Stromal cell of bone marrow (primary cell): ENCODE measurements around the gene FREM1.

Experiments
- DNase-seq: peaks from one replicate; pipeline ENCODE4 v3.0.0-alpha.2; 2012; ENCODE audit warnings: low read depth

Gene FREM1

DNA sequence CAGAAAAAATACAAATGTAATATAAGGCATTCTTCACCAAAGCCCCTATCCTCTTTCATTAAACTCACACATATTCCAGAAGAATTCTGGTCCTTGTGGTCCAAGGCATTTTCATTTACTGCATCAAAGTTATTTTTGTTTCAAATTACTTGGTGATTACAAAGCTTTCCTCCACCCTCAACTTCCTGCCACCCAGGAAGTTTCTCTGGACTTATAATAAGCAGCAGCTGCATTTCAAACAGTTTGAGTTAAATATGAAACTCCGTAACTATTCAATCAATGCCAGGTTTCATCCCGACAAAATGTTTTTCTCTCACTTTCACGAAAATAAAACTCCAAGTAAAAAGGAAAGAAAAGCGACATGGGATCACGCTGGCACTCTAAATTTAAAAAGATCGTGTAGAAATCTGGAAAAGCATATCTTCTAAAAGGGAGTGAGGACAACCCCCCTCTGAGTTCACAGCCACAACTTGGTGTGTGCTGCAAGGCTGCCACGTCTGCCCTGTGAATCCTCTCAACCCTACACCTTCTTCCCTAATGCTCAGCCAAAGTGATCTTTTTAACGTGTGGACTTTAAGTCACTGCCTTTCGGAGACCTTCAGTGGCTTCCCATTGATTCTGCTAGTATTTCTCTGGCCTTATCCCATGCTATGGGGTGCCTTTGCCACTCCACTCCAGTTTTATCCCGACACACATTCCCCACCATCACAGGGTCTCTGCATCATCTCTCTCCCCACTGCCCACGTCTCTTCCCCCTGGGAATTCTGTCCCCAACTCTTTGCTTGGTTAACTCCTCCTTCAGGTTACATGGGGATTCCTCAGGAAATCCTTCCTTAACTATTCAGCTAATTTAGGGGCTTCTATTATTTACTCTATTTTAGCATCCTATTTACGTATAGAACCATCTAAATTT, 96.6 kb downstream of the FREM1 start:
- DNase-seq: no peak

GRCh38 chr9:14812806-14813205, 97.4 kb downstream of the FREM1 start:
- DNase-seq: no peak

DNA sequence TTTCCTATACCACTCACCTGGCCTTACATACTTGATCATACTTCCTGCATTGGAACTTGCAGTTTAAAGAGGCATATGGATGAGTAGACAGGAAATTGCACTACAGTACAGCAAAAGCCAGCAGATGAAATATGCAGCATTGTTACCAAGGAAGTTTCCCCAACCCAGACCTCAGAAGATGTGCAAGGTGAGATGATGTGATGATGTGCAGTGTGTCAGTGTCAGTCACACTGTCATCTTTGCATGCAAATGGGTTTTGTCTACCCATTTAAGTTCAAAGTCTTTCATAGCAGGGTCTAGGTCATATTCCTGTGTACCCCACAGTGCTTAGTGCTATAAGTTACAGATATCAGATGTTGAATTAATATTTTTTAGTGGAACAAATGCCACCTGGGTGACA, 98.4 kb downstream of the FREM1 start:
- DNase-seq: no peak

DNA sequence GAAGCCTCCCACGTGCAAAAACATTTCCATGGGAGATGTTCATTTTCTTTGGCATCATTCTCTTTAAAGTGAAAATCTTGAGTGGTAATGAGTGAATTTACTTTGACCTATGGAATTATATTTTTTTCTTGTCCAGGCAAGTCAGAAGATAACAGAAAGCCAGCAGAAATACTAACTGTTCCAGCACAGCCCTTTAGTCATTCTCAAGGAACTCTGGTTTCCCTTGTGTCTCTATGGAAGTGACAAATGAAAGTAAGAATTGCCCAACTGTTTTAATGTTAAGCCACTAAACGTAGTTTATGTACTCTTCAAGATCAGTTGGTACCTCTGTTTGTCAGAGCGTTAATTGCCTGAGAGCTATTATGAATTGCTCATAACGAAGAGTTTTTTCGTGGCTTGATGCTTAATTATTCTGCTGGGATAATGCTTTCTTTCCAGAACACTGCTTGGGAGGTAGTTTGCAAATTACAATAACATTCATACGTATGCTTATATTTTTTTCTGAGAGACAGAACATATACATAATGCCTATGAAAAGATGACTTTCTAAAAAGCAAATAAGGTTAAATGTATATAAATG, 103.2 kb downstream of the FREM1 start:
- no peak for DNase-seq

DNA sequence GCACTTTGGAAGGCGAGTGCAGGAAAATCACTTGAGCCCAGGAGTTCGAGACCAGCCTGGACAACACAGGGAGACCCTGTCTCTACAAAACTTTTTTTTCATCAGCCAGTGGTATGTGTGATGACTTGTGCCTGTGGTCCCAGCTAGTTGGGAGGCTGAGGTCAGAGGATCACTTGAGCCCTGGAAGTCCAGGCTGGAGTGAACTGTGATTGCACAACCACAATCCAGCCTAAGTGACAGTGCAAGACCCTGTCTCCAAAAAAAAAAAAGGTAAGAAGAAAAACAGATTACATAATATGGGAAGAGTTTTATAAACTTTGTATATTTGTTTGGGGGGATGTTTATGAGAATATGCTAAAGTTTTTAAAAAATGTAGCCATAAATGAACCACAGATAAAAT, 111.2 kb downstream of the FREM1 start:
- DNase-seq: no peak

GRCh38 chr9:14797435-14797834, 112.8 kb downstream of the FREM1 start:
- DNase-seq: no peak

DNA sequence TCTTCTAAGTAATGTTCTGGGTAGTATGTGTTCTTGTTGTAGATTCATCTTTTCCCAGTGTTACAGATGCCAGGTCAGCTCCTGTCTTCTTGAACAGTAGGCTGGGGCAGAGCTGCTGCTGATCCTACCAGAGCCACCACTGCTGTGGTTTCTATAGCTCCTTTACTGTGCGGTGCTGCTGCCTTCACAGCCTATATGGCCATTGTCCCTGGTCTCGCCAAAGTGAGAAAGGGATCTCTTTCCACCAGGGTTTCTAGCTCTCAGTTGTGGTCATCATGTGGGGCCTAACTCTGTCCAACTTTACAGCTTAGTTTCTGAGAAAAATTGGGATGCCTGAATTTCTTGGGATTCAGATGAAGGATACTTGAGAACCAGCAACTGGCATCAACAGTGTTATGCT, 116.8 kb downstream of the FREM1 start:
- no peak for DNase-seq

DNA sequence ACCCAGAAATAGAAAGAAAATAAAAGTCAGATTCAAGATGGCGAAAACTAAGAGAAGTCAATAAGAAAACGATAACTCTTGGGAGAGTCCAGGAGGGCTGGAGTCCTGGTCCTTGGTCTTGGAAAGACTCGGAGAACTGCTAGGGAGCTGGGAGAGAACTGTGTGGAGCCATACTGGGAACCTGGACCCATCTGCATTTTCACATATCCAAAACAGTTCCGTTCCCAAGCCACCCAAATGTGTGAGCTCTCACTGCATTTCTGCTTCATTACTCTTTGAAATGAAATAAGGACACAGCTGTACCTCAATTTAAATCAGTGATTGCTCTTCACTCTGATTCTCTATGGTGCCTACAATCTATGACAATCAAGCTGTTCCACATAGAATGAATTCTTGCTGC, 119.6 kb downstream of the FREM1 start:
- no peak for DNase-seq

GRCh38 chr9:14788846-14789245, 121.4 kb downstream of the FREM1 start:
- DNase-seq: no peak

- no peak for DNase-seq
Measured at GRCh38 chr9:14783358-14783757, 126.9 kb downstream of the FREM1 start.

GRCh38 chr9:14782286-14783051, 127.8 kb downstream of the FREM1 start:
- no peak for DNase-seq

- DNase-seq: no peak
Measured at GRCh38 chr9:14780693-14781092, 129.5 kb downstream of the FREM1 start.

- no peak for DNase-seq
Measured at GRCh38 chr9:14780251-14780650, 130.0 kb downstream of the FREM1 start.

GRCh38 chr9:14779566-14780022, 130.6 kb downstream of the FREM1 start:
- peak; percentile 6 for DNase-seq

DNA sequence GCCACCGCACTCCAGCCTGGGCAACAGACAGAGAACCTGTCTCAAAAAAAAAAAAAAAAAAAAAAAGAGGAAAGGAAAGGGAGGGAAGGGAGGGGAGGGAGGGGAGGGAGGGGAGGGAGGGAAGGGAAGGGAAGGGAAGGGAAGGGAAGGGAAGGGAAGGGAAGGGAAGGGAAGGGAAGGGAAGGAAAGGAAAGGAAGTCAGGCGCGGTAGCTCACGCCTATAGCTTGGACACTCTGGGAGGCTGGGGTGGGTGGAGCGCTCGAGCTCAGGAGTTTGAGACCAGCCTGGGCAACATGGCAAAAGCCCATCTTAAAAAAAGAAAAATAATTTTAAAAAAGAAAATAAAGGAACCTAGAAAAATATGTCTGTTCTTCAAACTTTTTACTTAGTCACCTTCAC, 131.7 kb downstream of the FREM1 start:
- no peak for DNase-seq

DNA sequence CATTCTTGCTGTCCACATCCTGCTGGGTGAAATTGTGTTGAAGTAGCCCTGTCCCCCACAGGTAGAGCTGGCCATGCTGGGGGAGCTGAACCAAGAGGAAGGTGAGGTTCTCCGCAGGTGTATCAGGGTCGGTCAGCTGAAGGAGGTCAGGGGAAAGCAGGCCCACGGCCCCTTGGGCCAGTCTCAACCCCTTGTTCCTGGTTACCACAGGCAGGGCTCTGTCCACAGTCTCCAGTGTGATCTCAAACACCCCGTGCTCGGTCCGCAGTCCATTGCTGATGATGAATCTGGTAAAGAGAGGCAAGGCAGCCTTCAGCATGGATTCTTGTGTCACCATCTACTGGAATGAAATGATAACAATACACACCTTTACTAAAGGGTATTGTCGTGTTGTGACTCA, 134.3 kb downstream of the FREM1 start:
- no peak for DNase-seq

DNA sequence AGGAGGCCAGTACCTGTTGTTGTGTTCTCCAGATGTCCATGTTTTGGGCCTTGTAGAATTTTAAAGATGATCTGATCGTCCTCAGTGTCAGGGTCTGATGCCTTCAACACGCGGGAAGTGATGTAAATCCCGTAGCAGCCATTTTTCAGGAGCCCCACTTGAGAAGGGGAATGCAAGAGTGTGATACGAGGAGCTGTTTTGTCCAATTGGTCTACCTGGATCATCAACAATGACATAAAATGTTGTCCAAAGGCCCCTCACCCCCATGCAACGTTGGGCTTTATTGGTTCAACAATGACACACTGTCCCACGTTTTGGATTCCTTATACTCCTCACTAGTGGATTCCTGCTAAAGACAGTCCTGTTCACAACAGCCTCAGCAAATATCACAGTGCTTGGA, 139.6 kb downstream of the FREM1 start:
- DNase-seq: no peak

DNA sequence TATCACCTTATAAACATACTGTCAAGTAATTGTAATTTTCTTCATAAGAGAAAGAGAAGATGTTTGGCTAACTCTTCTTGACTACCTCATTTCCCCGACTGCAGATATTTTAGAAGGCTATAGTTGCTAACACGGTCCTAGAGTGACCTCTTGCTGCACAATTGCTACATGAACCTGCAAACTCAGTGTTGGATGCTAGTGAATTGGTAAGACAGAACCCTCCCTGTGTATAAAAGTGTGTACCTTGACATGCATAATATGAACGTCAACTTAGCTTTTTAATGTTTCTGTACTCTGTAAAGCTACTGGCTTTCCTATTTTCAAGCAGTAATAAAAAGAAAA, 141.0 kb downstream of the FREM1 start:
- DNase-seq: no peak

DNA sequence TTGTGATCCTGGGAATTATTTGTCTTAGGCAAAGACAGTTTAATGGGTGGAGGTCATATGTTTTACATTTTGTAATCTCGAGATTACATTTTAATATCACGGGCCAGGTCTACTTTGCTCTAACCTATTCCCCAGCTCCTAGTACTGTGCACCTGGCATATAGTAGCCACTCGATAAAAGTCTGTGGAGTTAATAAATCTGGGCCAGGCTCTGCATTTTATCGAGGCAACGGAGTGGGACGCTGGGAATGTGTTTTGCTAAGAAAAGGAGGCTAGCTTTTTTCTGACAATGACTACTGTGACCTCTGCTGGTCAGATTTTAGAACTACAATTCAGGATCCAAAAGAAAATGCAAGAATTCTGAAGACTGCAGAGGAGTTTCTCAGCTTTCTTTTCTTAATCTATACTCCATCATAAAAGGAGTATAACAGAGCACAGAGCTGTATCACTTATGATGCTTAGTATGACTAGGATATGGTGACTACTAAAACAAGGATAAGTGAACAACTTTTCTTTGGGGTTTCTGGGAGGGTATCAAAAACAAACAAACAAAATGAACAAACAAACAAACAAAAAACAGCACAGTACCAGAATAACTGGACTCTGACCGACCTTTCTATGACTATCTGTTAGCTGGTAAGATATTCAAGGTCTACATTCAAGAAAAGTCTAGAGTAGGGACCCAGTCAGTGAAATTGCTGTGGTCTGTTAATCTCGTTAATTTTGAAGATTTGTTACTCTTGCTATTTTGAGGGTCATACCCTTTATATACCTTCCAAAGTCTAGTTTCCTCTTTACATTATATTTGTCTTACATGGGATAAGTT, 141.6 kb downstream of the FREM1 start:
- peak; percentile 38 for DNase-seq

DNA sequence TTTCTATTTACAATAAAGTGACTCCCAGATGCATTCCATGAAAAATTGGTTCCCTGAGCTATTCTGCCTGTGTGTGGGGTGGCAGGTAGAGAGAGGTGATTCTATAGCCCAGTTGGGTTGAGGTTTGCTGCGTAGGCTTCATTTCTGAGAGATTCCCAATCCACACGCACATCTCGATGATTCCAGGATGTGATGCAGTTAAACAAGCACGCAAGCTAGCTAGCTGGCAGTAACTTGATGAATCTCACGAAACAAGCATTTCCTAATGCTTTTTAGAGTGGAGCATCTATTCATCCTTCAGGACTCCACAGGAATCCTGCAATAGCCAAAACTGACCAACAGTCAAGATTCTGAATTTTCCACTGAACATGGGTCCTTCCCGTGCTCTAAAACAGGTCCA, 143.9 kb downstream of the FREM1 start:
- DNase-seq: peak; percentile 15

DNA sequence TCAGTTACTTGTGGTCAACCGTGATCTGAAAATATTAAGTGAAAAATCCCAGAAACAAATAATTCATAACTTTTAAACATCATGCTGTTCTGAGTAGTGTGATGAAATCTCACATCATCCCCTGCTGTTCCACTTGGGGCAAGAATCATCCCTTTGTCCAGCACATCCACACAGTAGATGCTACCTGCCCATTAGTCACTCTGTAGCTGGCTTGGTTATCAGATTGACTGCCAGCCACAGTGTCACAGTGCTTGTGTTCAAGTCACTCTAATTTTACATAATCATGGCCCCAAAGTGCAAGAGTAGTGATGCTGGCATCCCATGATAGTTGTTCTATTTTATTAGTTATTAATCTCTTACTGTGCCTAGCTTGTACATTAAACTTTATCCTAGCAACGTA, 148.6 kb downstream of the FREM1 start:
- DNase-seq: no peak

DNA sequence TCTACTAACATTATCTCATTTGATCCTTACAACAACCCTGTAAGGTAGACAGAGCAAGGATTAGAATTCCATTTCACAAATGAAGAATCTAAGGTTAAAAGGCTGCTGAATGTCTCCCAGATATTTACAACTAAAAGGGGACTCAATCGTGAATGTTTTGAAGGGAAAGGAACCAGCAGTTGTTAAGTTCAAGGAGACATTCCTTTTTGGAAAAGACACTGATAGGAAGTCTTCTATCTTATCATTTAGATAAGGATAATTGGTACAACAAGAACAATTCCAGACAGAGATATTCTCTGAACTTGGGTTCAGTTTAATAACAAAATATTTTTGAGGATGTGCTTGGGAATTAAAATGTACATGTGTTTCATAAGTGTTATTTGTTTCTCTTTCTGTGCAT, 150.2 kb downstream of the FREM1 start:
- DNase-seq: no peak
